Right cardiac atrium (tissue), 5 donors: ENCODE results near the gene OR5H1. TPM values are rescaled to one million over a fixed set of nuclear protein-coding genes. Genes with fewer than 3 reads are reported as not detected.
A peak's percentile ranks its signal among the peaks of the same experiment; 100 is the strongest.
"Not testable (repeated sequence)": the region's sequence is repeated elsewhere in the genome, so short reads cannot be mapped to it uniquely, and the experiment has no call there.

Experiments used
- ATAC-seq, 2 donors: fragments of 200-7000 bp; cut with Tn5 transposase; one replicate each; pipeline versions ENCODE4 v1.8.0 to v1.9.1; 2020; ENCODE audit warnings: moderate library complexity in 2 of 2, mild to moderate bottlenecking in 1 of 2
- DNase-seq, 3 donors: peaks; one replicate each; pipeline ENCODE4 v3.0.0-alpha.2; 2020
- H3K27ac ChIP-seq: one replicate; pipeline ENCODE4 v1.5.1; 2013; ENCODE audit warnings: mild to moderate bottlenecking, low read length, control low read depth, moderate library complexity
- H3K27me3 ChIP-seq: one replicate; pipeline ENCODE4 v1.6.1; 2013; ENCODE audit not compliant: control insufficient read depth, insufficient read depth
- H3K4me1 ChIP-seq: one replicate; pipeline ENCODE4 v1.6.1; 2013; ENCODE audit warnings: low read length; ENCODE audit not compliant: control insufficient read depth, insufficient read depth
- H3K4me3 ChIP-seq: one replicate; pipeline ENCODE4 v1.5.1; 2013; ENCODE audit warnings: low read length, control low read depth
- H3K9me3 ChIP-seq: one replicate; pipeline ENCODE4 v1.6.1; 2013; ENCODE audit warnings: low read length; ENCODE audit not compliant: control insufficient read depth
- WGBS: extraction: QIAGEN DNeasy Blood & Tissue Kit; methylation state at CpG from one replicate; pipeline ENCODE4 v1.1.7; 2013; 5-methylcytosine and 5-hydroxymethylcytosine counted together
- intact Hi-C, 4 donors: fragments of 100-400 bp; cut with DNase I; formaldehyde crosslinking; loops; one replicate each; pipeline versions ENCODE4 v1.11.0 to v1.14.0; 2022 to 2023
- long read RNA-seq, 4 donors: library from polyadenylated mRNA; unstranded; transcript quantifications; one replicate each; pipeline ENCODE4 v2.0.0, GENCODE V29; 2020 to 2021
- polyA plus RNA-seq: library from polyadenylated mRNA; stranded (reverse); fragments of 200-250 nt; gene quantifications from one replicate; pipeline ENCODE4 v1.2.3, GENCODE V29; 2013
- total RNA-seq, 4 donors: library from RNA; stranded (reverse); fragmentation: NEBNext Ultra II Directional; extraction: Animal tissue kit (Norgen Biotek cat#: 25700); gene quantifications; one replicate each; pipeline ENCODE4 v1.2.1, GENCODE V29; 2021
- donor health status: healthy with polysubstance abuse.
- donor health status: DM: no; HTN: yes; CAD: no.
- donor health status: DM: no; HTN: no; CAD: no.
- donor health status: DM: no; HTN: yes; CAD: no; lungs with severe emphysema.
- donor health status: DM: yes; HTN: yes; CAD: no.

OR5H1 gene
- total RNA-seq (not detected), polyA plus RNA-seq (not detected)
- long read RNA-seq, donor 1, result 0 reads
- long read RNA-seq, donor 2, result 0 reads
- long read RNA-seq, donor 3, result 0 reads
- long read RNA-seq, donor 4, result 0 reads

DNA sequence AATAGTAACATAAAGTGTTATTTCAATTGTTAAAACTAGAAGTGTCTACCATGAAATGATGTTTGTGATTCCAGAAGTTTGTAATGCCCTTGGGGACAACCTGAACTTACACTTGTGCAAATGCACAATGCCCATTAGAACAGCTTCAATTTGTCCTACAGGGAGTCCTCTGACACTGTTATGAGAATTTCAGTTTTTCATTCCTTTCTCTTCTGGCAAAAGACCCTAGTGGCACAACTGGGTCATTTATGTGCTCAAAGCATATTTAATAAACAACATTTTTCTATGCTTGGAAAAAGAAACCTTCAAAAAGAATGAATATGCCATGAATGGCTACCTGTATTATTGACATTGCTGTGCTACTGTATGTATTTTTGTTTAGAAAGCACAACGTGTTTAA lies at the start of gene OR5H1:
TSS of gene OR5H1 (plus strand) at position 301 of the 400 bp plus-strand sequence. CDS start 1,977 bp downstream, outside the sequence.
- no peaks in the 10 kb centered on the region for H3K27me3 ChIP-seq
- WGBS, result 75% methylated on average over 1 of the region's 1 CpG
- intact Hi-C loops, result no loop called here
- DNase-seq, result no peak
- no peak within 1 kb of the TSS for H3K4me3 ChIP-seq
- no peaks in the 10 kb centered on the region for H3K9me3 ChIP-seq
- H3K27ac ChIP-seq, result no peak within 1 kb of the TSS
- H3K4me1 ChIP-seq, result no peaks in the 10 kb centered on the region
- no peak for ATAC-seq

DNA sequence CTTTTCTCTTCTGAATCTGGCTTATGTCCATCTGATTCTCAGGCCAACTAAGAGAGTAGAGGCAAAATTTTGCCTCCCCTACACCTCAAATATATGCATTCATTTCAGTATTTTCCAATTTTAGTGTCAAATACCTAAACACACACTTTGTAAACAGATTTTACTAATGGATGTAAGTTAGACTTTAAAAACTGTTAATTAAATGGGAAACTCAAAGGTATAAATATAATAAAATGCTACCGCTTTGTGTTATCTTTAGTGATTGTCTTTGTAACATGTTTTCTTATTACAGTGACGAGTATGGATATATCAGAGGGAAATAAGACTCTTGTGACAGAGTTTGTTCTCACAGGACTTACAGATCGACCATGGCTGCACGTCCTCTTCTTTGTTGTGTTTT lies 43.6 kb upstream of the OR5H1 start, which contains the start of gene OR5AC2:
TSS of gene OR5AC2 (plus strand) at position 301 of the 400 bp plus-strand sequence. CDS start at position 301, 0 bp downstream.
- H3K4me1 ChIP-seq, result no peaks in the 10 kb centered on the region
- 68% methylated on average over 4 of the region's 4 CpGs for WGBS
- DNase-seq (no peak), ATAC-seq (no peak)
- H3K27ac ChIP-seq, result no peak within 1 kb of the TSS
- no peak within 1 kb of the TSS for H3K4me3 ChIP-seq
- no peaks in the 10 kb centered on the region for H3K9me3 ChIP-seq
- no peaks in the 10 kb centered on the region for H3K27me3 ChIP-seq
- intact Hi-C loops, result no loop called here

DNA sequence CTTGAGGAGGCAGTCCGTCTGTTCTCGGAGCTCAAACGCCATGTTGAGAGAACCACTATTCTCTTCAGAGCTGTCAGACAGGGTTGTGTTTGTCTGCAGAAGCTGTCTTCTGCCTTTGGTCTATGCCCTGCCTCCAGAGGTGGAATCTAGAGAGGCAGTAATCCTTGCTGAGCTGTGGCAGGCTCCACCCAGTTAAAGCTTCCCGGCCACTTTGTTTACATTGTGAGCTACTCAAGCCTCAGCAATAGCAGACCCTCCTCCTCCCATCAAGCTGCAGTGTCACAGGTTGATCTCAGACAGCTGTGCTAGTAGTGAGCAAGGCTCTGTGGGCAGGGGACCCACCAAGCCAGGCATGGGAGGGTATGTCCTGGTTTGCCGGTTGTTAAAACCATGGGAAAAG lies 34.6 kb upstream of the OR5H1 start:
- Histone ChIP-seq H3K27me3 (no peaks in the 10 kb centered on the region), H3K9me3 (no peaks in the 10 kb centered on the region), H3K4me3 (no peak overlapping the region), H3K4me1 (no peaks in the 10 kb centered on the region), H3K27ac (no peak overlapping the region)
- intact Hi-C loops, result no loop called here
- 73% methylated on average over 5 of the region's 5 CpGs for WGBS
- DNase-seq (peak in 1 of 3 donors; percentile 6), ATAC-seq (no peak)

DNA sequence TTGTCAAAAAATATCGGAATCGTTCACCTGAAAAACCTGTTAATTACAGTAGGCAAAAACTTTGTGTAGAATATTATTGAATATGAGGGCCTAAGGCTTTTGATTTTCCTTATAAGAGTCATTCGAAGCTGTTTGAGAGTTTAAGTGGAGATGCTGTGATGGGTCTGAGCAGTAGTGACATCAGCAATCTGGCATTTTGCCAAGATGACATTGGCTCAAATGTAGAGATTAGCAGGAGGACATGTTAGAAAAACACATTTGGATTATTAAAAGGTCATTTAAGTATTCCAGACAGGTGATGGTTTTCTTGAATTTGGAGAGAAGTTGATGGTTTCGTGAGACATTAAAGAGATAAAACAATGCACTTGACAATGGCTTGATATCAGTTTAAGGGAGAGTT lies 30.7 kb upstream of the OR5H1 start:
- Histone ChIP-seq H3K9me3 (no peaks in the 10 kb centered on the region), H3K4me1 (no peaks in the 10 kb centered on the region), H3K27ac (no peak overlapping the region), H3K27me3 (no peaks in the 10 kb centered on the region), H3K4me3 (no peak overlapping the region)
- intact Hi-C loops, result no loop called here
- ATAC-seq (no peak), DNase-seq (no peak)
- WGBS, result 77% methylated on average over 4 of the region's 4 CpGs

DNA sequence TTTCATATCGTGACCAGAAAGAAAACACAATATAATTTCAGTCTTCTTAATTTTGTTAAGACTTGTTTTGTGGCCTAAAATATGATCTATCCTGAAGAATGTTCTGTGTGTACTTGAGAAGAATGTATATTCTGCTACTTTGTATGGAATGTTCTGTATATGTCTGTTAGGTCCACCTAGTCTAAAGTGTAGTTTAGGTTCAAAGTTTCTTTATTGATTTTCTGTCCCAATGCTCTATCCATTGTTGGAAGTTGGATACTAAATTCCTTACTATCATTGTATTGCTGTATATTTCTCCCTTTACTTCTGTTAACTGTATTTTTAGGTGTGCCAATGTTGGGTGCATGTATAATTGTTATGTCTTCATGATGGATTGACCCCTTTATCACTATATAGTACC lies 22.4 kb upstream of the OR5H1 start:
- WGBS, result 37% methylated on average over 1 of the region's 1 CpG

DNA sequence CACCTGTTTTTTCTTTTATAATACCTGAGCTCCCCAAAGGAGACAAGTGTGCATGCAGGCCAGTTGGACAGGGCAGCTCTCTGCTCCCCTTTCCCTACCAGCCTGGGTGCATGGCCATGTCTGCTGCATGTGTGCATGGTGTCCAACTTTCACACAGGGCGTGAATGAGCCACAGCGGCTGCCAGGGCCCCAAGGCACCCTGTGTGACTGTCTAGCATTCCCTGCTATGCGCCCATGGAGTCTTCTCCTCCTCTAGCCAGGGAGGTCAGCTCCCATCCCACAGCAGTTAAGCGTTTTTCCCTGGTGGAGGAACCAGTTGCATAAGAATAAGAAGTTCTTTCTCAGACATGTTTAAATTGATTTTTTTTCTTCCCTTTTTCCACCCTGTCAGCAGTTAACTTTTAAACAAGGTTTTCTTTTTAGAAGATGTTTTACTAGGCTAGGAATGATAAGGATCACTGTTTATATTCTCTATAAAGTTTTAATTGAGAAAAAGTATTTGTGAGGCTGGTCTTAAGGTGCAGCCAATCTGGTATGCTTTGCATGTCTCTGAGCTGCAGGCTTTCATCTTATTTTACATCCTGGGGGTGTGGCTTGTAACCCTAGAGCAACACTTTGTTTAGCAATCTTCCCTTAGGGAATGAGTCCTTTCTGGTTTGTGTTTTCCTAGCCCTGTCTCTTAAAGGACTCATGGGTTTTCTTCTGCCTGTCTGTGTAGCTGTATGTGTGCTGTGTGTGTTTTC lies 20.5 kb upstream of the OR5H1 start:
- Histone ChIP-seq H3K9me3 (peaks cover 2% of the 10 kb centered on the region), H3K4me3 (no peak overlapping the region), H3K27me3 (no peaks in the 10 kb centered on the region), H3K27ac (no peak overlapping the region), H3K4me1 (no peaks in the 10 kb centered on the region)
- no peak for DNase-seq
- 83% methylated on average over 4 of the region's 4 CpGs for WGBS
- intact Hi-C loops, result no loop called here
- ATAC-seq, result no peak

More for the DNA sequence above, 22.4 kb upstream of the OR5H1 start:
- Histone ChIP-seq H3K27ac (no peak overlapping the region), H3K27me3 (no peaks in the 10 kb centered on the region), H3K4me1 (no peaks in the 10 kb centered on the region), H3K4me3 (no peak overlapping the region), H3K9me3 (no peaks in the 10 kb centered on the region)
- ATAC-seq (no peak), DNase-seq (no peak)
- intact Hi-C loops, result no loop called here

DNA sequence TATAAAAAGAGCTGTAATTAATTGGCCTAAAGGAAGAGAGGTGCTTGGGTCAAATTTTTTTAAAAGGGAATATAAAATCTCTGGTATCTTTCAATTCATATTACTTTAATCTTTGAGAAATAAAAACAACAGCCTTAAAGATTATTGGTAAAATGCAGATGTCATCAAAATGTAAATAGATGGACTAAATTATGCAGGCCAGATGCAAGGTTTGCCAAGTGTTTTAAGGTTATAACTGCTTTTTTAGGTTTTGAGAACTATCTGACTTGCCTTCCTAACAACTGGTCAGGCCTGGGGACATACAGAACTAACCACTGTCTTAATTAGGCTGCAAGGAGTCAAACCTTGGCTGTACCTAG lies 20.0 kb upstream of the OR5H1 start:
- peaks cover 2% of the 10 kb centered on the region for H3K9me3 ChIP-seq

DNA sequence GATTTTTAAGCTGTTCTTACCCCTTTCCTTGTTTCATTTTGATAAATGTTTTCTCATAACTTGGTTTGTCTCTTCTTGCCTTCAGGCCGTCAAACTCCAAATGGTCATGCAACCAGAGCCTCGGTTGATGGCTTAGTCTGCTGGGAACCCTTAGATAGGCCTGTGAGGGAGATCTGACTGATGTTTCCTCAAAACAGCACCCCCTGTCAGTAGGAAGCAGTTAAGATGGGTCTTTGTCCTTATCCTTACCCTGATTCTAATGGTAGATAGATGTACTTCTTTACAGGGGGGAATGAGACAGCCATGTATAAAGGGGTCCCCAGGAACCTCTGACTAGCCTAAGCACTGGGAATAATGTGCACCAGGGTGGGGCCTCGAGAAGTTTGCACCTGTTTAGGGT lies 16.3 kb upstream of the OR5H1 start:
- Histone ChIP-seq H3K9me3 (peaks cover 2% of the 10 kb centered on the region), H3K4me1 (no peaks in the 10 kb centered on the region), H3K27ac (no peak overlapping the region), H3K4me3 (no peak overlapping the region), H3K27me3 (no peaks in the 10 kb centered on the region)
- ATAC-seq (no peak), DNase-seq (no peak)
- intact Hi-C loops, result no loop called here
- WGBS, result 56% methylated on average over 3 of the region's 3 CpGs

More for the DNA sequence above, 20.0 kb upstream of the OR5H1 start:
- ATAC-seq (no peak), DNase-seq (no peak)
- Histone ChIP-seq H3K27me3 (no peaks in the 10 kb centered on the region), H3K27ac (no peak overlapping the region), H3K4me3 (no peak overlapping the region), H3K4me1 (no peaks in the 10 kb centered on the region)
- intact Hi-C loops, result no loop called here

DNA sequence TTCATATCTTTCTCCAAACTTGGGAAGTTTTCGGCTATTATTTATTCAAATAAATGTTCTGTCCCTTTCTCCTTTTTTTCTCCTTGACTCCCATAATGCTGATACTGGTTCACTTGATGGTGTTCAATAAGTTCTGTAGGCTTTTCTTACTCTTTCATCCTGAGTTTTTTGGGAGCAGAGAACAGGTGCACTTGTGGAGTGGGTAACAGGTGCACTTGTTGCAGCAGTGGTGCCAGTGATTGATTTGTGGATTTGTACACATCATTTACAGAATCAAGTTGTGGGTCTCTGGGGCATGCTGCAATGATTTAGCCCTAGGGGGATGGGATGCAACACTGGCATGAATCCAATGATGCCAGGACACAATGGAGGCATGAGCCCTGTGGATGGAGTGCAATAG lies 14.8 kb upstream of the OR5H1 start:
- no peak overlapping the region for H3K4me3 ChIP-seq
- no peaks in the 10 kb centered on the region for H3K27me3 ChIP-seq
- no peaks in the 10 kb centered on the region for H3K4me1 ChIP-seq
- ATAC-seq, result no peak
- 94% methylated on average over 1 of the region's 1 CpG for WGBS
- no peak overlapping the region for H3K27ac ChIP-seq
- intact Hi-C loops, result no loop called here
- H3K9me3 ChIP-seq, result peaks cover 2% of the 10 kb centered on the region
- DNase-seq, result no peak

DNA sequence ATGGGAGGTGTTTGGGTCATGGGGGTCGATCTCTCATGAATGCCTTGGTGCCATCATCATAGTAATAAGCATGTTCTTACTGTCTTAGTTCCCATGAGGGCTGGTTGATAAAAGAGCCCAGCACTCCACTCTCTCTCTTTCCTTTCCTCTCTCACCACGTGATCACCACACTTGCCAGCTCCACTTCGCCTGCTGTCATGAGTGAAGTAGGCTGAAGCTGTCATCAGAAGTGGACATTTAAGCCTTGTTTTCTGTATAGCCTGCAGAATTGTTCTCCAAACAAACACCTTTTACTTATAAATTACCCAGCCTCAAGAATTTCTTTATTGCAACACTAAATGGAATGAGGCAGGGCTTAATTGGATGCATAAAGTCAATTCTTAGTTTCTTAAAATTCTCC lies 6.1 kb downstream of the OR5H1 start:
- H3K4me1 ChIP-seq, result no peaks in the 10 kb centered on the region
- intact Hi-C loops, result no loop called here
- DNase-seq (no peak), ATAC-seq (no peak)
- H3K27ac ChIP-seq, result no peak overlapping the region
- no peaks in the 10 kb centered on the region for H3K27me3 ChIP-seq
- no peaks in the 10 kb centered on the region for H3K9me3 ChIP-seq
- WGBS, result 41% methylated on average over 3 of the region's 3 CpGs
- H3K4me3 ChIP-seq, result no peak overlapping the region

DNA sequence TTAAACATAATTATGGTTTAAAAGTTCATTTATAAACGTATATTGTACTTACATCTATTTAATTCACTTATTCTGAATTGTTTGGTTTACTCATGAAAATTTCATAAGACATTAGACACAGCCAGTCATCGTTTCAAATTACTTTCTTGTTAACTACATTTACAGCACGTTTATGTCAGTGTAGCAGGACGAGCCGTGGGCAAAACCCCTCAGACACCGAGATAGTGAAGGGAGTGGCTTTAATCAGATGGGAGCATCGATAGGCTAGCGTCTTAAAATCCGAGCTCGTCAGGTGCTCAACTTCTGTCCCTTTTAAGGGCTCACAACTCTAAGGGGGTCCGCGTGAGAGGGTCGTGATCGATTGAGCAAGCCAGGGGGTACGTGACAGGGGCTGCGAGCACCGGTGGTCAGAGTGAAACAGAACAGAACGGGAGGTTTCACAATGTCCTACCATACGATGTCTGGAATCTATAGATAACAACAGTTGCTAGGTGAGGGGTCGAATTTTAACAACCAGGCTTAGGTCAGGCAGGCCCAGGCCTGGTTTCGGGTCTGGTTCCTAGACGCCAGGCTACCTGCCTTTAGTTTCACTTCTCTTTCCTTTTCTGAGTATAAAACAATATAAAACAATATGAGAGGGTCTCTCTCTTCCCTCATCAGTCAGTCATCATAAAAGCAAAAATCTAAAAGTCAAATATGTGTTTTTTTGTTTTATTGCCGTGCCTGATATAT lies 7.5 kb downstream of the OR5H1 start:
- intact Hi-C loops, DNase-seq, H3K27ac ChIP-seq, ATAC-seq, H3K27me3 ChIP-seq, H3K4me3 ChIP-seq, H3K4me1 ChIP-seq, H3K9me3 ChIP-seq: not testable (repeated sequence)
- 77% methylated on average over 23 of the region's 23 CpGs for WGBS
